HL-60 (cell line): ENCODE data around the gene RAVER1.

ENCODE experiments used
- CTCF ChIP-seq: IDR thresholded peaks from one replicate; pipeline ENCODE4 v1.5.1; 2011; ENCODE audit warnings: low read length, control low read depth, inconsistent platforms; ENCODE audit not compliant: insufficient read depth
- POLR2AphosphoS5 ChIP-seq: IDR thresholded peaks from 2 replicates; pipeline ENCODE4 v1.6.1; 2012; ENCODE audit warnings: low read depth
- TF ChIP-seq, protein P1 (sequence below): IDR thresholded peaks from 2 replicates; pipeline ENCODE4 v1.6.1; 2012; ENCODE audit warnings: low read depth; ENCODE audit not compliant: insufficient replicate concordance

GRCh38 chr19:10285393-10285792 is 47.9 kb downstream of the RAVER1 start:
- TF ChIP-seq CTCF, result no peak
- no peak for TF ChIP-seq POLR2AphosphoS5
- TF ChIP-seq, protein P1, sequence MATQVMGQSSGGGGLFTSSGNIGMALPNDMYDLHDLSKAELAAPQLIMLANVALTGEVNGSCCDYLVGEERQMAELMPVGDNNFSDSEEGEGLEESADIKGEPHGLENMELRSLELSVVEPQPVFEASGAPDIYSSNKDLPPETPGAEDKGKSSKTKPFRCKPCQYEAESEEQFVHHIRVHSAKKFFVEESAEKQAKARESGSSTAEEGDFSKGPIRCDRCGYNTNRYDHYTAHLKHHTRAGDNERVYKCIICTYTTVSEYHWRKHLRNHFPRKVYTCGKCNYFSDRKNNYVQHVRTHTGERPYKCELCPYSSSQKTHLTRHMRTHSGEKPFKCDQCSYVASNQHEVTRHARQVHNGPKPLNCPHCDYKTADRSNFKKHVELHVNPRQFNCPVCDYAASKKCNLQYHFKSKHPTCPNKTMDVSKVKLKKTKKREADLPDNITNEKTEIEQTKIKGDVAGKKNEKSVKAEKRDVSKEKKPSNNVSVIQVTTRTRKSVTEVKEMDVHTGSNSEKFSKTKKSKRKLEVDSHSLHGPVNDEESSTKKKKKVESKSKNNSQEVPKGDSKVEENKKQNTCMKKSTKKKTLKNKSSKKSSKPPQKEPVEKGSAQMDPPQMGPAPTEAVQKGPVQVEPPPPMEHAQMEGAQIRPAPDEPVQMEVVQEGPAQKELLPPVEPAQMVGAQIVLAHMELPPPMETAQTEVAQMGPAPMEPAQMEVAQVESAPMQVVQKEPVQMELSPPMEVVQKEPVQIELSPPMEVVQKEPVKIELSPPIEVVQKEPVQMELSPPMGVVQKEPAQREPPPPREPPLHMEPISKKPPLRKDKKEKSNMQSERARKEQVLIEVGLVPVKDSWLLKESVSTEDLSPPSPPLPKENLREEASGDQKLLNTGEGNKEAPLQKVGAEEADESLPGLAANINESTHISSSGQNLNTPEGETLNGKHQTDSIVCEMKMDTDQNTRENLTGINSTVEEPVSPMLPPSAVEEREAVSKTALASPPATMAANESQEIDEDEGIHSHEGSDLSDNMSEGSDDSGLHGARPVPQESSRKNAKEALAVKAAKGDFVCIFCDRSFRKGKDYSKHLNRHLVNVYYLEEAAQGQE, result no peak
